ENCODE data around the gene BHMT2.
A peak's percentile ranks its signal among the peaks of the same experiment; 100 is the strongest.

BHMT2 gene

DNA sequence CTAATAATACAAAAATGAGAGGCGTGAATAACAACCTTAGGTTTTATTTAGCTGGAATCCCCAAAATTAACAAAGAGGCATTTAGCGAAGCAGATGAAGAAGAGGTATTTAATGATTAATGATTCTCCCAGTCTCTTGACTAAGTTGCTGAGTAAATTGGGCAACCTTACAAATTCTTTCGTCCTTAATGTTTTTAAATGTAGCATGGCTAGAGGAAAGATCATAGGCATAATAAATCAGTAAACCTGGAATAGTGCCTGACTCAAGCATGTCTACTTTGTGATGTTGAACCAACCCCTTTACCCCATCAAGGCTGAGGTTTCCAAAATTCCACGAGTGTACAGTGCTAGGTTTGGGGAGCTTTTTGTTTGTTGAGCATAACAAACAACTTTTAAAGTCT lies 49.9 kb downstream of the BHMT2 start:
- Histone ChIP-seq H3K9ac (ENCODE audit: low read depth, low read length) (no peak overlapping the region), H3K36me3 (ENCODE audit: insufficient read depth, low read length) (no peaks in the 10 kb centered on the region), H3K9me3 (ENCODE audit: control insufficient read depth, insufficient read depth, low read length) (no peaks in the 10 kb centered on the region), H3K4me1 (ENCODE audit: insufficient read depth, low read length) (no peaks in the 10 kb centered on the region)

DNA sequence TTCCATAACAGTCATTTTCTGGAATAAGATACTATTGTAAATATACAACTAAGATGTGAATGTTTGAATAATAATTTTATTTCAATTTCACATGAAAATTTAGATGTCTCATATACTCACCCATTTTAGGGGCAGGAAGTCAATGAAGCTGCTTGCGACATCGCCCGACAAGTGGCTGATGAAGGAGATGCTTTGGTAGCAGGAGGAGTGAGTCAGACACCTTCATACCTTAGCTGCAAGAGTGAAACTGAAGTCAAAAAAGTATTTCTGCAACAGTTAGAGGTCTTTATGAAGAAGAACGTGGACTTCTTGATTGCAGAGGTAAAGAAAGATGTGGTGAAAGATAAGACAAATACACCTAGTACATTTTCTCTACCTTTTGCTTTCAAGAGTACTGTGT lies 50.7 kb downstream of the BHMT2 start:
- Histone ChIP-seq H3K4me1 (ENCODE audit: insufficient read depth, low read length) (no peaks in the 10 kb centered on the region), H3K9me3 (ENCODE audit: control insufficient read depth, insufficient read depth, low read length) (no peaks in the 10 kb centered on the region), H3K36me3 (ENCODE audit: insufficient read depth, low read length) (no peaks in the 10 kb centered on the region), H3K9ac (ENCODE audit: low read depth, low read length) (no peak overlapping the region)

DNA sequence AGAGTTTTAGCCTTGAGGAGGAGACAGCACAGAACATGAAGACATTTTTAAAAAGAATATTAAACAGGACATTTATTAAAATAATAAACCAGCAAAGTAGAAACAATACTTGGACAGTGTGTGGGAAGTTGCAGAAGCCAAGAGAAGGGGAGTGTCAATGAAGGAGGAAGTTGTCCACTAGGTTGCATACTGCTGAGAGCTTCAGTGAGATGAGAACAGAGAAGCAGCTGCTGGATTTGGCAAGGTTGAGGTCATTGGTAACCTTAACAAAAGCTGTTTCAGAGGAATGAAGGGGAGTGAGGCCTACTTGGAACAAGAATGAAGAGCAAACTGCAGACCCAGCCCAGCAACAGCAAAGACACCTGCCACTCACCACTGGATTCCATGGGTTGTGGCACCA lies 53.4 kb downstream of the BHMT2 start:
- Histone ChIP-seq H3K9me3 (ENCODE audit: control insufficient read depth, insufficient read depth, low read length) (no peaks in the 10 kb centered on the region), H3K4me1 (ENCODE audit: insufficient read depth, low read length) (no peaks in the 10 kb centered on the region), H3K9ac (ENCODE audit: low read depth, low read length) (no peak overlapping the region), H3K36me3 (ENCODE audit: insufficient read depth, low read length) (no peaks in the 10 kb centered on the region)

DNA sequence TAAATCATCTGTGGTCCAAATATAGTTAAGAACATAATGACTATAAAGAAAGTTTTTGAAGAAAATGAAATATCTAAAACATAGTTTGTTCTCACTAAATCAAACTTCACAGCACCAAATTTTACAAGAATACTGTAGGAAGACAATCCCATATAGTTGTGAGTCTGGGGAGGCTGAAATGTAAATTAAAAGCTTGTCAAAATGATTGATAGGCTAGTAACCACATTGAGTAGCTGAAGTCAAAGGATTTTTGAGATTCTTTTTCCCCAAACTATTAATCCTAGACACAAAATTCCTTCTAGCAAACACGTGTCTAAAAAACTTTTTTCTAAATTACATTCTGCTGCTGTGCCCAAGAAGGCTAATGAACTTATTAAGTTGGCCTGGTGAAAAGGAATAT lies 55.0 kb downstream of the BHMT2 start:
- Histone ChIP-seq H3K9ac (ENCODE audit: low read depth, low read length) (no peak overlapping the region), H3K36me3 (ENCODE audit: insufficient read depth, low read length) (no peaks in the 10 kb centered on the region), H3K4me1 (ENCODE audit: insufficient read depth, low read length) (no peaks in the 10 kb centered on the region), H3K9me3 (ENCODE audit: control insufficient read depth, insufficient read depth, low read length) (no peaks in the 10 kb centered on the region)

DNA sequence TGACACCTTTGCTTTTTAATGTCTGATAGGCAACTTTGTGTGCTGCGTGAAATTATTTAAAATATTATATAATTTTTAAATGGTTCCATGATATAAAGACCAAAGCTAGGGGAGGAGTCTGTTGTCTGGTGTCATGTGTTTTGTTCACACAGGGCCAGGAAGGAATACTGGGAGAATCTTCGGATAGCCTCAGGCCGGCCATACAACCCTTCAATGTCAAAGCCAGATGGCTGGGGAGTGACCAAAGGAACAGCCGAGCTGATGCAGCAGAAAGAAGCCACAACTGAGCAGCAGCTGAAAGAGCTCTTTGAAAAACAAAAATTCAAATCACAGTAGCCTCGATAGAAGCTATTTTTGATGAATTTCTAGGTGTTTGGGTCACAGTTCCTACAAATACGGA lies 61.2 kb downstream of the BHMT2 start:
- H3K9me3 ChIP-seq (ENCODE audit: control insufficient read depth, insufficient read depth, low read length), result no peaks in the 10 kb centered on the region
- no peaks in the 10 kb centered on the region for H3K36me3 ChIP-seq (ENCODE audit: insufficient read depth, low read length)
- H3K4me1 ChIP-seq (ENCODE audit: insufficient read depth, low read length), result peaks cover 12% of the 10 kb centered on the region; the same call in 1 of the 2 replicates
- no peak overlapping the region for H3K9ac ChIP-seq (ENCODE audit: low read depth, low read length)

DNA sequence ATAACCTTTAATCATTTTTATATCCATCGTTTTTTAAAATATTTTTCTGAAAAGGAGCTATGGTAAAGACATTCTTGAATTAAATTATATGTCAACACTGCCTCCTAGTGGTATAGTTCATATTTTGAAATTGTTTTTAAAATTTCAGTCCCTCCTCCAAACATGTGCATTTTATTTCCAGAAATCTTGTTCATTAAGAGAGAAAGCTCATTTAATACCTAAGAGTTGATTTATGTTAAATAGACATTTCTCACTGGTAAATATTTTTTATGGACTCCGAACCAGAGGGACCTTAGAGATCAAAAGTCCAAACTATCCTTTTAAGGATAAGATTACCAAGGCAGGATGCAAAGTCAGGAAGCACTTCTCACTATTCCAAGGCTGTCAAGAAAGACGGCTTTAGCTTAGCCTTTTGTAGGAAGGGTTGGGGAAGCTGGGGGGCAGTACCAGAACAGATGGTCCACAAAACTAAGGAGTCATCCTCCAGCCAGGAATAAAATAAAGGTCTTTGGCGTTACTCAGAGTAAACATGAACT lies 63.6 kb downstream of the BHMT2 start:
- Histone ChIP-seq H3K4me1 (ENCODE audit: insufficient read depth, low read length) (peaks cover 12% of the 10 kb centered on the region; the same call in 1 of the 2 replicates), H3K9me3 (ENCODE audit: control insufficient read depth, insufficient read depth, low read length) (no peaks in the 10 kb centered on the region), H3K9ac (ENCODE audit: low read depth, low read length) (peak overlapping the region; percentile 37; the same call in 1 of the 2 replicates)

DNA sequence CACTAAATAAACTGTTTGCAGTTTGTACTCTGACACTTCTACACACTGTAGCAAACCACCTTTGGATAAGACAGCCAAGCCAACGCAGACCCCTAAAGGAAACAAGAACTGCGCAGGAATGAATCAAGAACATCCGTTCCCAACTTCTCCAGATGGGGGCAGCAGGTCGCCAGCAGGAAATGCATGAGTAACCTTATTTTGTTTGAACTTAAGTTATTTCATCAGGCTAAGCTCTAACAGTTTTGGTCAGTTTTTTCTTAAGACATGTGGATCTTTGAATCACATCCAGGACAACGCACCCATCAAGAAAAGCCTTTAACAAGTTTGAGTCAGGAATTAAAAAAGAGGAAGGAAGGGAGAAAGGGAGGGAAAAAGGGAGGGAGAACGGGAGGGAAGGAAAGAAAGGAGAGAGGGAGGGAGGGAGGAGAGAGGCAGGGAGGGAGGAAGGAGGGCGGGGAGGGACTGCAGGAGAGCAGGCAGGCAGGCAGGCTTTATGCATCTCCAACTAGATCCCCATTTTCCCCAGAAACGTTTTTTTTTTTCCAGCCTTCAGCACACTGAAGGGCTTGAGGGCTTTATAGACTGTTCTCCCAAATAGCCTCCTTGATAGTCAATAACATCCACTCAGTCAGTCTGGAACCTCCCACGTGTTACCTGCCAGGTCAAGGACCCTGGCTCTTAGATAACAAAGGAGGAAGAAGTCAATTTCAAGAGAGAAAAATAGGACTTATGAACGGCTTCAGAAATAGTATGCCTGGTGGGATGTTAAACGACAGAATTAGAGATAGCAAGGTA lies 64.3 kb downstream of the BHMT2 start:
- H3K9me3 ChIP-seq (ENCODE audit: control insufficient read depth, insufficient read depth, low read length), result no peaks in the 10 kb centered on the region
- H3K4me1 ChIP-seq (ENCODE audit: insufficient read depth, low read length), result peaks cover 12% of the 10 kb centered on the region; the same call in 1 of the 2 replicates
- H3K36me3 ChIP-seq (ENCODE audit: insufficient read depth, low read length), result no peaks in the 10 kb centered on the region
- peak overlapping the region; percentile 37; the same call in 1 of the 2 replicates for H3K9ac ChIP-seq (ENCODE audit: low read depth, low read length)

More for the DNA sequence above, 63.6 kb downstream of the BHMT2 start:
- no peaks in the 10 kb centered on the region for H3K36me3 ChIP-seq (ENCODE audit: insufficient read depth, low read length)

DNA sequence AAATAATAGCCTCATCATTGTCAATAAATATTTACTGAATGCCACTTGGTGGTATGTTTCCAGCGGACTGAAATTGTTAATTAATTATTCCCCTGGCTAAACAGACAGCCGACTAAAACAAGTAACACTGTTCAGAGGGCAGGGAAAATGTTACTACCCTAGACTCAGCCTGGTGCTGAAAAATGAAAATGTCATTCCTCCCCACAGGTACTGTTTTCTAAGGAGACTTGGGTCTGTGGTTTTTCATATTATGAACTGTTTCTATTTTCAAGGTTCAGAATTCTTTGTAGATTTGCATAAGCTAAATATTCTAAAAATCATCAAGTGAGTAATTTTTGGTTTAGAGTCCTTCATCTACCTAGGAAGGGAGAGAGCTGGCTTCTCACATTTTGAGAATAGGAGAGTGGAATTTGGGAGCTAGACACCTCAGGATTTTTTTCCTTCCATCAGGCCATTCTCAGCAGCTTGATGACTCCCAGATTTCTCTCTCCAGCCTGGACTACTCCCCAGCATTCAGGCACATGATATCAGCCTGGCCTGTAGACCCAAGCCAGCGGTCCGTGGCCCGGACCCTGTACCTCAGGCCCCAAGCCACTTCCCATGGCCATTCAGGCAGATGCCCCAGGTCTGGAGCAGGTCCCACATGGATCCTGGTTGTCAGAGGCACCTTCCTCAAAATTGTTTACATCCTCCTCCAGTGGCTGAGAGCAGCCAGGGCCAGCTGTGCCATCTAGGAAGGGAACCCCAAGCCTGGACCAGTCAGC lies 66.4 kb downstream of the BHMT2 start:
- H3K9me3 ChIP-seq (ENCODE audit: control insufficient read depth, insufficient read depth, low read length), result no peaks in the 10 kb centered on the region
- peaks cover 7% of the 10 kb centered on the region; the same call in 1 of the 2 replicates for H3K4me1 ChIP-seq (ENCODE audit: insufficient read depth, low read length)
- H3K9ac ChIP-seq (ENCODE audit: low read depth, low read length), result no peak overlapping the region
- H3K36me3 ChIP-seq (ENCODE audit: insufficient read depth, low read length), result no peaks in the 10 kb centered on the region

DNA sequence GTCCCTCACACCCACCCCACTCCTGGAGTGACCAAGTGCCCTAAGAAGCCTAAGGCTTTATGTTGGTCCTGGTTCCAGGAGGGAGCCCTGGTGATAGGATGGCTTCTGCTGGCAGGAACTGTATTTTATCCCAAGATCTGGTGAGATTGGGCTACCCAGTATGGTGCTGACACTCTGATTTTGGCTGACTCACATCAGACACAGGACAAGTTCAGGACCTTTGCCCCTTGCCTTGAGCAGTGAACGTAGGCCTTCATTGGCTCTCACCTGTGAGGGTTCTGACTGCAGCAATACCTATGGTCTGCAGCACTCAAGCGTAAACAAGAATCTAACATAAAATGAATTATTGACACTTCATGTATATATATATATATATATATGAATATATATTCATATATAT lies 67.1 kb downstream of the BHMT2 start:
- Histone ChIP-seq H3K36me3 (ENCODE audit: insufficient read depth, low read length) (no peaks in the 10 kb centered on the region), H3K9ac (ENCODE audit: low read depth, low read length) (no peak overlapping the region), H3K4me1 (ENCODE audit: insufficient read depth, low read length) (peaks cover 1% of the 10 kb centered on the region; the same call in 1 of the 2 replicates), H3K9me3 (ENCODE audit: control insufficient read depth, insufficient read depth, low read length) (0 out of 2 replicates have a peak, but pooled peaks cover 3% of the 10 kb centered on the region)

Data from ES-I3 (cell line).